Right lobe of liver (tissue), 4 donors: Measurements from ENCODE around the gene LRFN2.

Experiments
- CTCF ChIP-seq, 4 donors: fragments of 200-600 bp in 3 of 4; fragments of 450-650 bp in 1 of 4; IDR thresholded peaks; one replicate each; pipeline versions ENCODE4 v1.5.1 to v1.8.0; 2016 to 2022; ENCODE audit warnings: antibody characterized with exemption in 4 of 4, mild to moderate bottlenecking in 2 of 4
- POLR2A ChIP-seq: fragments of 450-650 bp; IDR thresholded peaks from one replicate; pipeline ENCODE4 v1.6.1; 2017; ENCODE audit warnings: antibody characterized with exemption, mild to moderate bottlenecking
- donor health status: DM: no; HTN: no; CAD: no.
- donor health status: DM: no; HTN: no; CAD: no.
- donor health status: DM: no; HTN: yes; CAD: no.

GRCh38 chr6:40506954-40507353, 80.2 kb downstream of the LRFN2 start:
- TF ChIP-seq CTCF (IDR thresholded peaks at IDR 0.05): no peak
- no peak for TF ChIP-seq POLR2A
